Measurements from ENCODE around the gene ACYP2.

DNA sequence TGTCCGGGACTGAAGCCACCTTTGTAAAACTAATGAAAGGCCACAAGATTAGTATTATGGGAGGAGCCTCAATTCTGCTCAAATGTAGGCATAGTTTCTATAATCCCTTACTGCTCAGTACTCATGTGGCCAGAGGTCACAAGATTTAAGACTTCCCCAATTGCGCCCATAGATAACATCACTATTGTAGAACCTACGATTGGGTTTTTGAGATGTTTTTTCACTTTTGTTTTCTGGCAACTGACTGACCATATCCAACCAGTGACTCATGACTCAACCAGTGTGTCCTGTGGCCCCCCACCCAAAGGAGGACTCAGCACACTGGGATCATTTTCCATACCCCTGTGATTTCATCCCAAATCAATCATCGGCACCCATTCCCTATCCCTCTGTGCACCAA lies 155.8 kb downstream of the ACYP2 start:
- TF ChIP-seq SP1 (IDR thresholded peaks at IDR 0.05) (no peak), HDGF (IDR thresholded peaks at IDR 0.05; ENCODE audit: borderline replicate concordance) (no peak), FOXM1 (IDR thresholded peaks at IDR 0.05; ENCODE audit: borderline replicate concordance) (no peak), SUZ12 (IDR thresholded peaks at IDR 0.05) (no peak), ZNF384 (IDR thresholded peaks at IDR 0.05) (no peak)
